GM10248 (cell line): ENCODE results near the gene IFT57.

ENCODE experiments used
- CTCF ChIA-PET: fragments of 300-600 bp; sonication (Branson Sonifier 250); formaldehyde crosslinking; extraction: SDS; loops from one replicate; lab custom pipeline; 2021; ENCODE audit warnings: antibody characterized with exemption; lab: Yijun Ruan, JAX
- POLR2A ChIA-PET: fragments of 350-650 bp; sonication (Branson Sonifier 250); formaldehyde crosslinking; extraction: SDS; loops from one replicate; lab custom pipeline; 2020; ENCODE audit warnings: antibody characterized with exemption; lab: Yijun Ruan, JAX
- DNase-seq: peaks from one replicate; pipeline ENCODE4 v3.0.0; 2012; ENCODE audit errors: extremely low spot score
- TF ChIP-seq, protein P1 (sequence below): IDR thresholded peaks from 2 replicates; pipeline ENCODE4 v1.5.1; 2012; ENCODE audit warnings: mild to moderate bottlenecking, low read depth; ENCODE audit errors: extremely low read depth, missing control alignments, control extremely low read depth

IFT57 gene

GRCh38 chr3:108124337-108125152 is 97.7 kb downstream of the IFT57 start:
- ChIA-PET POLR2A (interaction anchor here (0.6 to 1.3 kb wide), 5 partner anchors 9 to 97 kb away, joined by 3 to 4 read pairs (median 3); no protein-coding TSS in a partner anchor), CTCF (interaction anchor here (1.0 to 3.2 kb wide), 4 partner anchors 9 to 29 kb away, joined by 3 to 11 read pairs (median 6); no protein-coding TSS in a partner anchor)
- TF ChIP-seq, protein P1, sequence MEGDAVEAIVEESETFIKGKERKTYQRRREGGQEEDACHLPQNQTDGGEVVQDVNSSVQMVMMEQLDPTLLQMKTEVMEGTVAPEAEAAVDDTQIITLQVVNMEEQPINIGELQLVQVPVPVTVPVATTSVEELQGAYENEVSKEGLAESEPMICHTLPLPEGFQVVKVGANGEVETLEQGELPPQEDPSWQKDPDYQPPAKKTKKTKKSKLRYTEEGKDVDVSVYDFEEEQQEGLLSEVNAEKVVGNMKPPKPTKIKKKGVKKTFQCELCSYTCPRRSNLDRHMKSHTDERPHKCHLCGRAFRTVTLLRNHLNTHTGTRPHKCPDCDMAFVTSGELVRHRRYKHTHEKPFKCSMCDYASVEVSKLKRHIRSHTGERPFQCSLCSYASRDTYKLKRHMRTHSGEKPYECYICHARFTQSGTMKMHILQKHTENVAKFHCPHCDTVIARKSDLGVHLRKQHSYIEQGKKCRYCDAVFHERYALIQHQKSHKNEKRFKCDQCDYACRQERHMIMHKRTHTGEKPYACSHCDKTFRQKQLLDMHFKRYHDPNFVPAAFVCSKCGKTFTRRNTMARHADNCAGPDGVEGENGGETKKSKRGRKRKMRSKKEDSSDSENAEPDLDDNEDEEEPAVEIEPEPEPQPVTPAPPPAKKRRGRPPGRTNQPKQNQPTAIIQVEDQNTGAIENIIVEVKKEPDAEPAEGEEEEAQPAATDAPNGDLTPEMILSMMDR, result no peak
- peak; percentile 60 for DNase-seq

DNA sequence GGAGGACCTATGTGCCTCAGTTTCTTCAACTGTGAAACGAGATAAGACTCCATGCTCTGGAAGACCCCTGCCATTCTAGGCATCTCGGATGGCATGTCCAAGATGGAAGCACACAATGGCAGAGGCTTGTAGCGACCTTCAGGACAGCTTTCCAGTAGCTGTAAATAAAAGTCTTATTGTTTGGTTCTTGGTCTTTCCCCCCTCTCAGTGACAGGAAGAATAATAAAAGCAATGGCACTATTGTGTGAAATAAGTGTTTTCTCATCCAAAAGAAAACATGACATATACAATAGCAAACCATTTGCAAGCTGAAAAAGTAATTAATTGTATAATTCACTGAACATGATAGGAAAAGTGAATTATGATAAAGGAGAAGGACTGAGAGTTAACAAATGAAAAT is 98.9 kb downstream of the IFT57 start:
- ChIA-PET CTCF (interaction anchor here (2.4 to 3.2 kb wide), 2 partner anchors 10 to 17 kb away, joined by 9 to 11 read pairs; no protein-coding TSS in a partner anchor), POLR2A (no interaction called here)
- TF ChIP-seq, protein P1, result no peak
- DNase-seq, result no peak

GRCh38 chr3:108122276-108122675 is 99.9 kb downstream of the IFT57 start:
- ChIA-PET POLR2A (no interaction called here), CTCF (interaction anchor here (1.3 to 2.4 kb wide), 4 partner anchors 9 to 30 kb away, joined by 3 to 9 read pairs (median 4); no protein-coding TSS in a partner anchor)

DNA sequence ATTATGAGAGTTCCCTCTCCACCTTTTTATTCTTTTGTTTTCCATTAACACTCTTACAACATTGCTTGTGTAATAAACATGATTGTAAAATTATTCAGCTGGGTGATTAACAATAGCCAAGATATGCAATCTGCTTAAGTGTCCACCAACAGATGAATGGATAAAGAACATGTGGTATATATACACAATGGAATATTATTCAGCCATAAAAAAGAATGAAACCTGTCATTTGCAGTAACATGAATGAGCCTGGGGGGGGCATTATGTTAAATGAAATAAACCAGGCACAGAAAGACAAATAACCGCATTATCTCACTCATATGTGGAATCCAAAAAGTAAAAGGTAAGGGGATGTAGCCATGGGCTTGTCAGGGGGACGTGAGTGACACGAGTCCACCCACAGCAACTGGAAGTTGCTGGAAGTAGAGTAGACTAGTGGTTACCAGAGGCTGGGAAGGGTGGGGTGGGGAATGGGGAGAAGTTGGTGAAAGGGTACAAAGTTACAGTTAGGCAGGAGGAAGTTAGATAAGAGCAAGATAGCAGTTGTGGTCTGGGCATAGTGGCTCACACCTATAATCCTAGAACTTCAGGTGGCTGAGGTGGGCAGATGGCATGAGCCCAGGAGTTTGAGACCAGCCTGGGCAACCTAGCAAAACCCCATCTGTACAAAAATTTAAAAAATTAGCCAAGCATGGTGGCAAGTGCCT is 102.7 kb downstream of the IFT57 start:
- TF ChIP-seq, protein P1, result no peak
- DNase-seq, result no peak
- ChIA-PET POLR2A (no interaction called here), CTCF (no interaction called here)

More at GRCh38 chr3:108122276-108122675, 99.9 kb downstream of the IFT57 start:
- TF ChIP-seq, protein P1, result no peak
- DNase-seq, result no peak

DNA sequence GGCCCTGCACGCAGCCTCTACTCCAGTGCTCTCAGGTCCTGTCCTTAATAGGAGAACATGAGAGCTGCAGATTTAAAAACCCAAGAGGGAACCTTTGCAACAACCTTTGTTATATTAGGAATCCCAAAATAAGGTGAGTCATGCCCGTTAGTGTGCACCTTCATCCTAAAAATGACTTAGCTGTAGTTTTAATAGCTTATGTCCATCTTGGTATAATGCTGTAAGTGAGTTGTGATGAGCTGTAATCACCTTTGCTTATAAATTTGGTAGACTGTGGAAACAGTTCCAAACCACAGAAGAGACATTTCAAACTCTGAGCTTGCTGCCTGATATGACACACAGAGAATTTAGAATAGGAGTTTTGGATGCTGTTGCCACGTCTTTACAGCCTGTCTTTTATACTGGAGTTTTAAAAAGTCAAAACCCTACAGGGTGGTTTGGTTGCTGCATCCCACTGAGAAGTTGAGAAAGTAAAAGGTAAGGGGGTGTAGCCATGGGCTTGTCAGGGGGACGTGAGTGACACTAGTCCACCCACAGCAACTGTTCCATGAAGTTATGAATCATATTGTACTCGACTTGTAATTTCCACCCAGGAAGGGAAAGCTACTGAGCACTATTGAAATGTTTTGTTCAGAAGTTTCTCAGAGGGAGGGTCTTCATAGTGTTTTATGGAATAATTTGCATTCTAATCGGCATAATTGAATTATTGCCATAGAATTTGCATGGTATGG is 104.0 kb downstream of the IFT57 start:
- POLR2A ChIA-PET, result no interaction called here
- DNase-seq, result no peak
- CTCF ChIA-PET, result interaction anchor here (0.7 to 1.6 kb wide), 4 partner anchors 9 to 23 kb away, joined by 3 to 7 read pairs (median 4); no protein-coding TSS in a partner anchor
- TF ChIP-seq, protein P1, result no peak
